HepG2 (cell line): ENCODE measurements around the gene AMIGO3. TPM values are rescaled to one million over a fixed set of nuclear protein-coding genes. Genes with fewer than 3 reads are reported as not detected.
A peak's percentile ranks its signal among the peaks of the same experiment; 100 is the strongest.

Experiments used
- ATAC-seq: fragments of 200-7000 bp; cut with Tn5 transposase; 3 replicates; pipeline ENCODE4 v1.9.1; 2020; ENCODE audit warnings: mild to moderate bottlenecking, moderate library complexity
- BruUV-seq: library from RNA; stranded (reverse); fragments of 400-500 nt; replicated peaks from 2 replicates; lab custom pipeline; 2021; lab: Mats Ljungman, UMichigan
- CTCF ChIA-PET: fragments of 300-600 bp; formaldehyde crosslinking; extraction: SDS; loops from one replicate; lab custom pipeline; 2021; ENCODE audit warnings: low total read pairs, inconsistent platforms, low intra/inter-chr PET ratio; lab: Yijun Ruan, JAX
- POLR2A ChIA-PET: fragments of 350-600 bp; sonication (Branson Sonifier 250); formaldehyde crosslinking; loops from one replicate; lab custom pipeline; 2020; ENCODE audit warnings: antibody characterized with exemption, inconsistent platforms; lab: Yijun Ruan, JAX
- DNase-seq: peaks from one replicate; pipeline ENCODE4 v3.0.0-alpha.2; 2015; ENCODE audit warnings: low spot score
- FAIRE-seq: peaks from 3 replicates; lab custom pipeline; 2011; peaks lifted over from hg19 to GRCh38; lab: Jason Lieb, UNC
- H2AFZ ChIP-seq: one replicate; pipeline ENCODE4 v1.6.1; 2011; ENCODE audit warnings: low read length, inconsistent platforms
- H3K27ac ChIP-seq: fragments of 300-600 bp; 3 replicates; pipeline ENCODE4 v1.8.0; 2011; ENCODE audit warnings: mixed run types, mild to moderate bottlenecking, mixed read lengths, low read length, inconsistent platforms; ENCODE audit not compliant: insufficient read depth; ENCODE audit errors: extremely low read length
- H3K27me3 ChIP-seq, 2 experiments: fragments of 200-600 bp in 1 of 2; 2 replicates in 1 of 2; 3 replicates in 1 of 2; pipeline versions ENCODE4 v1.6.0 to v1.8.0; 2011; ENCODE audit warnings: low read length in 2 of 2, mild to moderate bottlenecking in 2 of 2, moderate library complexity in 2 of 2, inconsistent platforms in 1 of 2; ENCODE audit not compliant: insufficient read depth in 2 of 2, control insufficient read depth in 1 of 2
- H3K36me3 ChIP-seq, 2 experiments: fragments of 200-600 bp in 1 of 2; replicated peaks in 1 of 2; 2 replicates in 1 of 2; 3 replicates in 1 of 2; pipeline versions ENCODE4 v1.5.1 to v1.8.0; 2011; ENCODE audit warnings: low read length in 2 of 2, inconsistent platforms in 1 of 2; ENCODE audit not compliant: insufficient read depth in 2 of 2, control insufficient read depth in 1 of 2
- H3K4me1 ChIP-seq: 2 replicates; pipeline ENCODE4 v1.5.1; 2012; ENCODE audit warnings: low read length, inconsistent platforms; ENCODE audit not compliant: insufficient read depth
- H3K4me2 ChIP-seq: 2 replicates; pipeline ENCODE4 v1.6.0; 2011; ENCODE audit warnings: low read depth, low read length, inconsistent platforms
- H3K4me3 ChIP-seq, 3 experiments: fragments of 200-600 bp in 1 of 3; sonication (generic), shearing (Covaris generic) in 1 of 3; replicated peaks in 1 of 3; 2 replicates each; pipeline ENCODE4 v1.5.1; 2011 to 2016; ENCODE audit warnings: low read length in 3 of 3, inconsistent platforms in 2 of 3, low read depth in 2 of 3, mild to moderate bottlenecking in 2 of 3, control low read depth in 1 of 3, mixed read lengths in 1 of 3; ENCODE audit not compliant: insufficient read depth in 1 of 3
- H3K79me2 ChIP-seq: one replicate; pipeline ENCODE4 v1.6.1; 2011; ENCODE audit warnings: low read length, inconsistent platforms; ENCODE audit not compliant: insufficient read depth
- H3K9ac ChIP-seq: 2 replicates; pipeline ENCODE4 v1.6.0; 2011; ENCODE audit warnings: mild to moderate bottlenecking, low read depth, low read length, inconsistent platforms; ENCODE audit not compliant: insufficient read depth
- H3K9me3 ChIP-seq: 2 replicates; pipeline ENCODE4 v1.5.1; 2012; ENCODE audit warnings: mild to moderate bottlenecking, low read length
- H4K20me1 ChIP-seq: 2 replicates; pipeline ENCODE4 v1.6.0; 2011; ENCODE audit warnings: inconsistent platforms, mild to moderate bottlenecking, low read length, moderate library complexity; ENCODE audit not compliant: insufficient read depth
- BATF2 ChIP-seq: sonication (generic); formaldehyde crosslinking; IDR thresholded peaks from 2 replicates; pipeline ENCODE4 v1.8.0; 2022; ENCODE audit warnings: mild to moderate bottlenecking, missing genetic modification reagents, moderate library complexity
- DNMT1 ChIP-seq: sonication (generic); formaldehyde crosslinking; IDR thresholded peaks from 2 replicates; pipeline ENCODE4 v1.5.1; 2020; ENCODE audit warnings: mild to moderate bottlenecking, missing genetic modification reagents
- EED ChIP-seq: sonication (generic); formaldehyde crosslinking; IDR thresholded peaks from 2 replicates; pipeline ENCODE4 v1.5.0; 2020; ENCODE audit warnings: mild to moderate bottlenecking, missing genetic modification reagents
- EZH2 ChIP-seq: conservative IDR thresholded peaks from 2 replicates; pipeline ENCODE4 v1.6.1; 2012; ENCODE audit warnings: mild to moderate bottlenecking, low read depth, low read length, moderate library complexity
- HBP1 ChIP-seq: IDR thresholded peaks from 2 replicates; pipeline ENCODE4 v1.6.1; 2016; ENCODE audit warnings: low read depth, control low read depth
- MYC ChIP-seq: sonication (generic); formaldehyde crosslinking; IDR thresholded peaks from 2 replicates; pipeline ENCODE4 v1.9.0; 2021; ENCODE audit warnings: missing genetic modification reagents, borderline replicate concordance
- PHB2 ChIP-seq: fragments of 450-650 bp; IDR thresholded peaks from 2 replicates; pipeline ENCODE4 v1.6.1; 2018; ENCODE audit not compliant: partially characterized antibody
- RCOR2 ChIP-seq: IDR thresholded peaks from 2 replicates; pipeline ENCODE4 v1.6.1; 2016; ENCODE audit warnings: missing biosample characterization, missing genetic modification reagents
- ZBTB14 ChIP-seq: sonication (generic); formaldehyde crosslinking; IDR thresholded peaks from 2 replicates; pipeline ENCODE4 v1.4.0; 2020; ENCODE audit warnings: missing genetic modification reagents
- ZMYM4 ChIP-seq: sonication (generic); formaldehyde crosslinking; IDR thresholded peaks from 2 replicates; pipeline ENCODE4 v1.8.1; 2023; ENCODE audit warnings: mild to moderate bottlenecking, missing genetic modification reagents
- ZNF121 ChIP-seq: sonication (generic); formaldehyde crosslinking; IDR thresholded peaks from 2 replicates; pipeline ENCODE4 v1.5.0; 2020; ENCODE audit warnings: mild to moderate bottlenecking, missing genetic modification reagents
- ZNF276 ChIP-seq: sonication (generic); formaldehyde crosslinking; IDR thresholded peaks from 2 replicates; pipeline ENCODE4 v1.4.0; 2020; ENCODE audit warnings: mild to moderate bottlenecking, low read depth, missing genetic modification reagents
- ZNF775 ChIP-seq: sonication (generic); formaldehyde crosslinking; IDR thresholded peaks from 2 replicates; pipeline ENCODE4 v1.4.0; 2020; ENCODE audit warnings: missing genetic modification reagents, mild to moderate bottlenecking, moderate library complexity, borderline replicate concordance
- WGBS: methylation state at CpG from one replicate; pipeline ENCODE4 v1.1.6; 2017; ENCODE audit warnings: low lambda C conversion rate; 5-methylcytosine and 5-hydroxymethylcytosine counted together
- in situ Hi-C: cut with HindIII; loops from 2 replicates; pipeline ENCODE4 v1.10.0; 2017; ENCODE audit warnings: low pct_unique_long_range_greater_than_20kb; ENCODE audit not compliant: extremely low pct_ligation_motif_present
- intact Hi-C: fragments of 100-400 bp; cut with micrococcal nuclease; formaldehyde crosslinking; loops from one replicate; pipeline ENCODE4 v1.10.0; 2022; ENCODE audit not compliant: unreplicated experiment
- polyA plus RNA-seq, 8 experiments: library from polyadenylated mRNA; depleted of rRNA in 3 of 8; stranded (reverse) in 7 of 8; unstranded in 1 of 8; fragments of >200 nt; fragmentation: Illumina TruSeq in 4 of 8; extraction: Trizol in 4 of 8; gene quantifications; 2 replicates each; pipeline versions ENCODE4 v1.2.1 to v1.2.3, GENCODE V29; 2011 to 2016; ENCODE audit warnings: low read depth in 4 of 8, missing spikeins in 1 of 8, mixed read lengths in 1 of 8; ENCODE audit not compliant: insufficient read depth in 1 of 8
- total RNA-seq, 5 experiments: library from RNA; depleted of rRNA; stranded (reverse); fragments of >200 nt; fragmentation: Illumina TruSeq; extraction: Trizol; gene quantifications; 2 replicates each; pipeline ENCODE4 v1.2.3, GENCODE V29; 2016; ENCODE audit warnings: low read depth in 1 of 5

The AMIGO3 gene
- total and polyA plus RNA-seq, 2 of the 13 experiments (the other 11 are each of a cell fraction or from before 2014, with no cell fraction given) = 0.35 TPM; not detected in 1

GRCh38 chr3:49763981-49764380 lies 44.5 kb upstream of the AMIGO3 start:
- ChIA-PET POLR2A (interaction anchor here (0.6 to 1.9 kb wide), 2 partner anchors 30 to 50 kb away, joined by 3 to 4 read pairs; partner anchors contain the start of gene UBA7), CTCF (no interaction called here)
- no peak for ATAC-seq
- Histone ChIP-seq H3K9me3 (no peaks in the 10 kb centered on the region), H3K4me1 (no peaks in the 10 kb centered on the region), H3K4me3 (no peak overlapping the region), H3K27me3 (no peaks in the 10 kb centered on the region), H4K20me1 (0 out of 2 replicates have a peak, but pooled peaks cover 4% of the 10 kb centered on the region), H3K9ac (no peak overlapping the region), H2AFZ (no peak overlapping the region), H3K4me2 (no peak overlapping the region), H3K27ac (no peak overlapping the region), H3K79me2 (peaks cover 50% of the 10 kb centered on the region), H3K36me3 (peaks cover 3 to 15% of the 10 kb centered on the region in 2 experiments; a peak in 3 of 5 replicates)
- no peak for FAIRE-seq
- TF ChIP-seq ZNF121 (peak; percentile 64), PHB2 (no peak)
- 96% methylated on average over 4 of the region's 4 CpGs for WGBS
- in situ Hi-C loops (no loop called here), intact Hi-C loops (no loop called here)
- no peak for DNase-seq
- no TSS peak for BruUV-seq

- POLR2A ChIA-PET = no interaction called here
- peaks cover 5 to 15% of the 10 kb centered on the region in 2 experiments; a peak in 3 of 5 replicates for H3K36me3 ChIP-seq
- H4K20me1 ChIP-seq = 0 out of 2 replicates have a peak, but pooled peaks cover 4% of the 10 kb centered on the region
- H3K9ac ChIP-seq = no peak overlapping the region
- H3K4me1 ChIP-seq = peaks cover 9% of the 10 kb centered on the region
- CTCF ChIA-PET = no interaction called here
- no peak overlapping the region for H3K4me2 ChIP-seq
- in situ Hi-C loops (no loop called here), intact Hi-C loops (no loop called here)
- BruUV-seq = no TSS peak
- WGBS = 86% methylated on average over 3 of the region's 3 CpGs
- ATAC-seq (no peak), FAIRE-seq (no peak), DNase-seq (no peak)
- no peaks in the 10 kb centered on the region for H3K27me3 ChIP-seq
- no peak overlapping the region for H3K4me3 ChIP-seq
- H3K79me2 ChIP-seq = peaks cover 54% of the 10 kb centered on the region
- H2AFZ ChIP-seq = no peak overlapping the region
- H3K9me3 ChIP-seq = no peaks in the 10 kb centered on the region
- no peak overlapping the region for H3K27ac ChIP-seq
- no peak for TF ChIP-seq HBP1 (CRISPR knock-in tag)
- no peak for TF ChIP-seq RCOR2 (CRISPR knock-in tag)
- TF ChIP-seq ZBTB14 = no peak
- TF ChIP-seq ZNF775 (CRISPR knock-in tag) = no peak
- no peak for TF ChIP-seq BATF2 (CRISPR knock-in tag)
- TF ChIP-seq MYC (CRISPR knock-in tag) = no peak
- no peak for TF ChIP-seq EZH2
- no peak for TF ChIP-seq EED (CRISPR knock-in tag)
- no peak for TF ChIP-seq DNMT1 (CRISPR knock-in tag)
- TF ChIP-seq ZMYM4 (CRISPR knock-in tag) = no peak
- TF ChIP-seq ZNF276 (CRISPR knock-in tag) = no peak
Observed at GRCh38 chr3:49761661-49762060, 42.2 kb upstream of the AMIGO3 start.
